Right lobe of liver (tissue), 6 donors: ENCODE measurements around the gene SLCO1C1. TPM values are rescaled to one million over a fixed set of nuclear protein-coding genes. Genes with fewer than 3 reads are reported as not detected.
A peak's percentile ranks its signal among the peaks of the same experiment; 100 is the strongest.

Experiments used
- ATAC-seq, 4 donors: fragments of 200-7000 bp; cut with Tn5 transposase; one replicate each; pipeline ENCODE4 v1.9.1; 2020; ENCODE audit warnings: mild to moderate bottlenecking in 4 of 4, moderate library complexity in 4 of 4
- DNase-seq, 3 donors: peaks; one replicate each; pipeline ENCODE4 v3.0.0-alpha.2; 2020
- H3K27ac ChIP-seq, 3 donors: fragments of 200-600 bp; one replicate each; pipeline ENCODE4 v1.8.0; 2022
- H3K27me3 ChIP-seq, 2 donors: fragments of 200-600 bp; one replicate each; pipeline ENCODE4 v1.8.0; 2022
- H3K36me3 ChIP-seq, 4 donors: fragments of 200-600 bp; sonication (generic) in 1 of 4; one replicate each; pipeline versions ENCODE4 v1.5.1 to v1.8.0; 2017 to 2022; ENCODE audit warnings: control low read depth in 1 of 4
- H3K4me1 ChIP-seq, 4 donors: fragments of 200-600 bp; sonication (generic) in 1 of 4; one replicate each; pipeline versions ENCODE4 v1.5.1 to v1.8.0; 2017 to 2022; ENCODE audit warnings: control low read depth in 1 of 4
- H3K4me3 ChIP-seq, 3 donors: fragments of 200-600 bp; one replicate each; pipeline ENCODE4 v1.8.0; 2022
- H3K9me3 ChIP-seq, 4 donors: fragments of 200-600 bp; sonication (generic) in 1 of 4; one replicate each; pipeline versions ENCODE4 v1.5.1 to v1.8.0; 2017 to 2022; ENCODE audit warnings: control low read depth in 1 of 4
- CTCF ChIP-seq, 4 donors: fragments of 200-600 bp in 3 of 4; fragments of 450-650 bp in 1 of 4; IDR thresholded peaks; one replicate each; pipeline versions ENCODE4 v1.5.1 to v1.8.0; 2016 to 2022; ENCODE audit warnings: antibody characterized with exemption in 4 of 4, mild to moderate bottlenecking in 2 of 4
- POLR2A ChIP-seq: fragments of 450-650 bp; IDR thresholded peaks from one replicate; pipeline ENCODE4 v1.6.1; 2017; ENCODE audit warnings: antibody characterized with exemption, mild to moderate bottlenecking
- WGBS: methylation state at CpG from one replicate; pipeline ENCODE4 v1.1.6; 2018; ENCODE audit warnings: low coverage, low lambda C conversion rate; ENCODE audit not compliant: insufficient coverage; ENCODE audit errors: missing lambda C conversion rate; 5-methylcytosine and 5-hydroxymethylcytosine counted together
- intact Hi-C, 2 donors: fragments of 100-400 bp; cut with DNase I; formaldehyde crosslinking; loops; one replicate each; pipeline versions ENCODE4 v1.11.2 to v1.14.1; 2022
- total RNA-seq, 6 experiments: library from RNA; depleted of rRNA in 2 of 6; stranded (reverse); fragments of >200 nt in 2 of 6; fragmentation: NEBNext Ultra II Directional in 3 of 6; extraction: Animal tissue kit (Norgen Biotek cat#: 25700) in 3 of 6; gene quantifications; one replicate each; pipeline versions ENCODE4 v1.1.0 to v1.2.4, GENCODE V29; 2016 to 2023
- donor health status: DM: no; HTN: yes; CAD: no.
- donor health status: DM: no; HTN: no; CAD: no.
- donor health status: DM: no; HTN: no; CAD: no.
- donor health status: DM: no; HTN: yes; CAD: no.
- donor health status: DM: no; HTN: yes; CAD: no.

The SLCO1C1 gene
- total RNA-seq, 6 experiments from 2014 or later = not detected

- no peaks in the 10 kb centered on the region for H3K4me1 ChIP-seq
- no peak for ATAC-seq
- WGBS = 27% methylated on average over 1 of the region's 1 CpG
- no peak overlapping the region for H3K4me3 ChIP-seq
- H3K36me3 ChIP-seq = no peaks in the 10 kb centered on the region
- intact Hi-C loops = no loop called here
- DNase-seq = no peak
- no peaks in the 10 kb centered on the region for H3K27me3 ChIP-seq
- TF ChIP-seq CTCF (IDR thresholded peaks at IDR 0.05) = no peak
- no peak for TF ChIP-seq POLR2A
- H3K9me3 ChIP-seq = no peaks in the 10 kb centered on the region
- H3K27ac ChIP-seq = no peak overlapping the region
These were observed 27.0 kb downstream of the SLCO1C1 start for GRCh38 chr12:20722142-20722541.

- intact Hi-C loops = no loop called here
- 21% methylated on average over 1 of the region's 1 CpG for WGBS
- TF ChIP-seq POLR2A = no peak
- peak in 3 of 4 donors; percentile 4 to 32 (median 18) for TF ChIP-seq CTCF (IDR thresholded peaks at IDR 0.05)
- Histone ChIP-seq H3K36me3 (no peaks in the 10 kb centered on the region), H3K4me1 (no peaks in the 10 kb centered on the region), H3K9me3 (no peaks in the 10 kb centered on the region), H3K27ac (no peak overlapping the region), H3K27me3 (no peaks in the 10 kb centered on the region), H3K4me3 (no peak overlapping the region)
- DNase-seq (no peak), ATAC-seq (peak in 1 of 4 donors; percentile 33)
These were observed 36.1 kb downstream of the SLCO1C1 start for GRCh38 chr12:20731274-20731673.

DNA sequence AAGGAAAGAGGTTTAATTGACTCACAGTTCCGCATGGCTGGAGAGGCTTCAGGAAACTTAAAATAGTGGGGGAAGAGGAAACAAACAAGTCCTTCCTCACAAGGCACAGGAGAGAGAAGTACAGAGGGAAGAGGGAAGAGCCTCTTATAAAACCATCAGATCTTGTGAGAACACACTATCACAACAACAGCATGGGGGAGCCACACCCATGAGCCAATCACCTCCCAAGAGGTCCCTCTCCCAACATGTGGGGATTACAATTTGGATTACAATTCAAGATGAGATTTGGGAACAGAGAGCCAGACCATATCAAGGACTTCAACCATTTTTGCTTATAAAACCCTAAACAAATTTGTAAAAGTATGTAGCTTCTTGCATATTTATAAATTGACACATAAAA, 45.8 kb downstream of the SLCO1C1 start:
- TF ChIP-seq POLR2A = no peak
- DNase-seq (no peak), ATAC-seq (no peak)
- H3K4me3 ChIP-seq = no peak overlapping the region
- H3K4me1 ChIP-seq = no peaks in the 10 kb centered on the region
- WGBS = 89% methylated on average over 1 of the region's 1 CpG
- no peak overlapping the region for H3K27ac ChIP-seq
- intact Hi-C loops = no loop called here
- no peaks in the 10 kb centered on the region for H3K36me3 ChIP-seq
- no peaks in the 10 kb centered on the region for H3K27me3 ChIP-seq
- no peaks in the 10 kb centered on the region for H3K9me3 ChIP-seq

DNA sequence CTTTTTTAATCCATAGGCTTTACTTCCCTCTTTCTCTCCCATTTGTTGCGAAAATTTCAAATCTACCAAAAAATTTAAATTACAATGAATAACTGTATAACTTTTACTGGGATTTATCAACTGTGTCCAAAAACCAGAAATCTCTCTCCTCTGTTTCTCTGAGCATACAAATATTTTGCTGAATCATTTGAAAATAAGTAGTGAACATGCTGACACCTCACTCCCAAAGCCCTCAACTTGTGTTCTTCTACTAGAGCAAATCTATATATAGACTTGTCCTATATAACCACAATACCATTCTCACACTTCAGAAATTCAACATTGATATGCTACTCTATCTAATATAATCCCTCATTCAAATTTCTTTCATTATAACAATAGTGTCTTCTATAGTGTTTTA, 53.1 kb downstream of the SLCO1C1 start:
- 80% methylated on average over 1 of the region's 1 CpG for WGBS
- no peaks in the 10 kb centered on the region for H3K9me3 ChIP-seq
- intact Hi-C loops = no loop called here
- ATAC-seq = no peak
- H3K27ac ChIP-seq = no peak overlapping the region
- no peak overlapping the region for H3K4me3 ChIP-seq
- no peak for DNase-seq
- H3K27me3 ChIP-seq = no peaks in the 10 kb centered on the region
- TF ChIP-seq POLR2A (no peak), CTCF (IDR thresholded peaks at IDR 0.05) (no peak)
- H3K36me3 ChIP-seq = no peaks in the 10 kb centered on the region
- H3K4me1 ChIP-seq = no peaks in the 10 kb centered on the region

DNA sequence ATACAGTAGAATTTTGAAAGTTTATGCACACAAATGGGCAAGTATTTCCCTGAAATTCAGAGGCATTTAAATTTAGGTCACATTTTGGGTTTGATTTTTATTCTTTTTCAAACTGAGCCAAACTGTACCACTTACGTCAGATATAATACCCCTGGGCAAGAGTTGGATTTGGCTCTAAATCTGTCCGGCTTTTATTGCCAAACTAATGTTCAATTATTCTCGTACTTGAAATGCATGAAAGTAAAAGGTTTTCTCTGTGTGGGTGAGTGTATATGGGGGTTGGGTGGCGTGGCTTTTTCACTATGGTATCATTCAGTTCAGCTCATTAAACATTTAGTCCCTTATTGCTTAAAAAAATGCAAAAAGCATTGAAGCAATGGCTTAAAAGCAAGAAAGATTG, 55.9 kb downstream of the SLCO1C1 start:
- no peaks in the 10 kb centered on the region for H3K27me3 ChIP-seq
- WGBS = 62% methylated on average over 4 of the region's 4 CpGs
- TF ChIP-seq POLR2A (no peak), CTCF (IDR thresholded peaks at IDR 0.05) (no peak)
- no peak overlapping the region for H3K4me3 ChIP-seq
- no peaks in the 10 kb centered on the region for H3K9me3 ChIP-seq
- H3K36me3 ChIP-seq = no peaks in the 10 kb centered on the region
- intact Hi-C loops = no loop called here
- H3K4me1 ChIP-seq = no peaks in the 10 kb centered on the region
- DNase-seq (no peak), ATAC-seq (no peak)
- no peak overlapping the region for H3K27ac ChIP-seq
